Heart left ventricle (tissue), 16 donors: ENCODE results near the gene CPA3. TPM values are rescaled to one million over a fixed set of nuclear protein-coding genes. Genes with fewer than 3 reads are reported as not detected.

ENCODE experiments used
- ATAC-seq, 4 donors: fragments of 200-7000 bp; cut with Tn5 transposase; one replicate each; pipeline ENCODE4 v1.9.1; 2020 to 2022; ENCODE audit warnings: moderate library complexity in 4 of 4, mild to moderate bottlenecking in 3 of 4, moderate number of reproducible peaks in 1 of 4
- DNase-seq, 5 donors: peaks; one replicate each; pipeline ENCODE4 v3.0.0-alpha.2; 2020
- H3K27ac ChIP-seq, 12 donors: fragments of 200-600 bp; sonication (generic) in 4 of 12; one replicate each; pipeline versions ENCODE4 v1.5.0 to v1.8.0; 2016 to 2022; ENCODE audit warnings: mild to moderate bottlenecking in 2 of 12
- H3K27me3 ChIP-seq, 9 donors: fragments of 200-600 bp; sonication (generic) in 2 of 9; one replicate each; pipeline versions ENCODE4 v1.5.1 to v1.8.0; 2016 to 2022; ENCODE audit warnings: mild to moderate bottlenecking in 3 of 9
- H3K36me3 ChIP-seq, 9 donors: fragments of 200-600 bp; sonication (generic) in 2 of 9; one replicate each; pipeline versions ENCODE4 v1.5.0 to v1.8.0; 2018 to 2022; ENCODE audit warnings: mild to moderate bottlenecking in 2 of 9
- H3K4me1 ChIP-seq, 12 donors: fragments of 200-600 bp; sonication (generic) in 4 of 12; one replicate each; pipeline versions ENCODE4 v1.5.0 to v1.8.0; 2016 to 2022; ENCODE audit warnings: mild to moderate bottlenecking in 3 of 12
- H3K4me3 ChIP-seq, 12 donors: fragments of 200-600 bp; sonication (generic) in 4 of 12; one replicate each; pipeline versions ENCODE4 v1.5.0 to v1.8.0; 2017 to 2022; ENCODE audit warnings: mild to moderate bottlenecking in 9 of 12, moderate library complexity in 4 of 12
- H3K9me3 ChIP-seq, 12 donors: fragments of 200-600 bp; sonication (generic) in 4 of 12; one replicate each; pipeline versions ENCODE4 v1.5.0 to v1.8.0; 2016 to 2022; ENCODE audit warnings: mild to moderate bottlenecking in 1 of 12
- POLR2A ChIP-seq, 2 donors: fragments of 450-650 bp; IDR thresholded peaks; one replicate each; pipeline ENCODE4 v1.6.1; 2017; ENCODE audit warnings: antibody characterized with exemption in 2 of 2, mild to moderate bottlenecking in 2 of 2, moderate library complexity in 2 of 2
- WGBS, 4 donors: extraction: QIAGEN DNeasy Blood & Tissue Kit in 2 of 4; methylation state at CpG; one replicate each; pipeline versions ENCODE4 v1.1.5 to v1.1.7; 2013 to 2018; 5-methylcytosine and 5-hydroxymethylcytosine counted together
- intact Hi-C, 10 donors: fragments of 100-400 bp; cut with DNase I; formaldehyde crosslinking; loops; one replicate each; pipeline versions ENCODE4 v1.11.1 to v1.14.2; 2022
- polyA plus RNA-seq, 2 donors: library from polyadenylated mRNA; stranded (reverse); fragments of 200-250 nt; gene quantifications; one replicate each; pipeline ENCODE4 v1.2.3, GENCODE V29; 2013
- total RNA-seq, 9 donors: library from RNA; depleted of rRNA in 2 of 9; stranded (reverse); fragments of >200 nt in 2 of 9; fragmentation: NEBNext Ultra II Directional in 3 of 9; extraction: Animal tissue kit (Norgen Biotek cat#: 25700) in 3 of 9; gene quantifications; one replicate each; pipeline versions ENCODE4 v1.1.0 to v1.2.4, GENCODE V29; 2016 to 2023
- TF ChIP-seq, protein P1 (sequence below), 12 donors: fragments of 200-600 bp; sonication (generic) in 4 of 12; IDR thresholded peaks; one replicate each; pipeline versions ENCODE4 v1.5.0 to v1.8.0; 2018 to 2022; ENCODE audit warnings: antibody characterized with exemption in 12 of 12, mild to moderate bottlenecking in 5 of 12
- donor health status: ischemic (EF 13 %, LVEDD 7.1; RV severe dilation, severe dysfunction).
- donor health status: healthy with polysubstance abuse.
- donor health status: DM: no; HTN: yes; CAD: no.
- donor health status: DM: no; HTN: no; CAD: no.
- donor health status: ischemic (EF 25% LVEDD 6.9; RV normal size, moderate dysfunction).
- donor health status: ischemic (EF 25% LVEDD 5.7; RV mildly dilated, moderate dysfunction).
- donor health status: healthy.
- donor health status: DM: yes; HTN: yes; CAD: no.
- donor health status: ischemic (EF 35%, LVEDD 5.7; RV mildly dilated, moderate dysfunction).
- donor health status: nonischemic (EF 11% LVEDD 7.7; RV severe dilation, severe dysfunction).
- donor health status: DM: yes; HTN: yes; CAD: no.
- donor health status: PGD.
- donor health status: ischemic (EF 29% LVEDD 5.4; RV normal size, mild dysfunction).
- donor health status: nonischemic (EF 23%, LVEDD 6.1; RV moderate dilation, normal function).

CPA3 gene
- total and polyA plus RNA-seq, 11 donors = 0.43 to 5.1 (median 0.98) TPM; not detected in 2

DNA sequence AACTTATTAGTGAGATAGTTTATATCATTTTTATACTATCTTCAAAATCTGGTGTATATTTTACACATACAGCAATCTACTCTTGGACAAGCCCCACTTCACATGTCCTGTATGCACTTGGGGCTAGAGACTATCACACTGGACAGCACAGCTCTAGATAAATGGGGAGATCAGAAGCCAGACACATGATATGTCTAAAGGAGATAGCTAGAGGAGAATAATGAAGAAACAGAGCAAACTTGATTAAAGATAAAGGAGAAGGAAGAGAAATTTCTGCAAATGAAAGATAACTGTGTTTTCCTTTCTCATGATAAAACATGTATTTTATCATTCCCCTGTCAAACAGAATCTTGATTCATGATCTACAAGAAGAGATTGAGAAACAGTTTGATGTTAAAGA, 13.0 kb downstream of the CPA3 start:
- Histone ChIP-seq H3K4me1 (no peaks in the 10 kb centered on the region), H3K27me3 (peaks cover 0 to 5% (median 0%) of the 10 kb centered on the region in 9 donors), H3K9me3 (no peaks in the 10 kb centered on the region), H3K4me3 (no peak overlapping the region), H3K27ac (no peak overlapping the region), H3K36me3 (no peaks in the 10 kb centered on the region)
- intact Hi-C loops = no loop called here
- no peak for TF ChIP-seq POLR2A (IDR thresholded peaks at IDR 0.05)
- TF ChIP-seq, protein P1, sequence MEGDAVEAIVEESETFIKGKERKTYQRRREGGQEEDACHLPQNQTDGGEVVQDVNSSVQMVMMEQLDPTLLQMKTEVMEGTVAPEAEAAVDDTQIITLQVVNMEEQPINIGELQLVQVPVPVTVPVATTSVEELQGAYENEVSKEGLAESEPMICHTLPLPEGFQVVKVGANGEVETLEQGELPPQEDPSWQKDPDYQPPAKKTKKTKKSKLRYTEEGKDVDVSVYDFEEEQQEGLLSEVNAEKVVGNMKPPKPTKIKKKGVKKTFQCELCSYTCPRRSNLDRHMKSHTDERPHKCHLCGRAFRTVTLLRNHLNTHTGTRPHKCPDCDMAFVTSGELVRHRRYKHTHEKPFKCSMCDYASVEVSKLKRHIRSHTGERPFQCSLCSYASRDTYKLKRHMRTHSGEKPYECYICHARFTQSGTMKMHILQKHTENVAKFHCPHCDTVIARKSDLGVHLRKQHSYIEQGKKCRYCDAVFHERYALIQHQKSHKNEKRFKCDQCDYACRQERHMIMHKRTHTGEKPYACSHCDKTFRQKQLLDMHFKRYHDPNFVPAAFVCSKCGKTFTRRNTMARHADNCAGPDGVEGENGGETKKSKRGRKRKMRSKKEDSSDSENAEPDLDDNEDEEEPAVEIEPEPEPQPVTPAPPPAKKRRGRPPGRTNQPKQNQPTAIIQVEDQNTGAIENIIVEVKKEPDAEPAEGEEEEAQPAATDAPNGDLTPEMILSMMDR (IDR thresholded peaks at IDR 0.05) = no peak
- DNase-seq = no peak
- ATAC-seq = no peak

DNA sequence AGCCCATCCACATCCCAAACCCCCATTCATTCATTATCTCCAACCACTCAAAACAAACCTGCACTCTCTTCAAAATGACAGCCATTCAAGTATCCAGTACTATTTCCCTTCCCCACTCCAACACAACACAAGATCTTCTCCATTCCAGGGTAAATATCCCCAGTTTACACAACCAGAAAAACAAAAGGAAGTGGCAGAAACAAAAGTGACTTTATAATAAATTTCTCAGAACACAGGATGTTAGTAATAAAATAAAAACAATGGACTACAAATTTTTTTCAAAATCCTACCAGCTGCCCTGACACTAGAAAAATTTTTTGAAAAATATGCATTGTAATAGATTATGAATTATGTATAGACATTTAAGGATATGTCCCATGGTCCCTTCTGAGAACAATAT, 14.2 kb downstream of the CPA3 start:
- DNase-seq (no peak), ATAC-seq (no peak)
- Histone ChIP-seq H3K4me1 (no peaks in the 10 kb centered on the region), H3K4me3 (no peak overlapping the region), H3K9me3 (no peaks in the 10 kb centered on the region), H3K36me3 (no peaks in the 10 kb centered on the region), H3K27me3 (peaks cover 0 to 5% (median 0%) of the 10 kb centered on the region in 9 donors), H3K27ac (no peak overlapping the region)
- TF ChIP-seq, protein P1 (IDR thresholded peaks at IDR 0.05) = no peak
- TF ChIP-seq POLR2A (IDR thresholded peaks at IDR 0.05) = no peak
- intact Hi-C loops = no loop called here

DNA sequence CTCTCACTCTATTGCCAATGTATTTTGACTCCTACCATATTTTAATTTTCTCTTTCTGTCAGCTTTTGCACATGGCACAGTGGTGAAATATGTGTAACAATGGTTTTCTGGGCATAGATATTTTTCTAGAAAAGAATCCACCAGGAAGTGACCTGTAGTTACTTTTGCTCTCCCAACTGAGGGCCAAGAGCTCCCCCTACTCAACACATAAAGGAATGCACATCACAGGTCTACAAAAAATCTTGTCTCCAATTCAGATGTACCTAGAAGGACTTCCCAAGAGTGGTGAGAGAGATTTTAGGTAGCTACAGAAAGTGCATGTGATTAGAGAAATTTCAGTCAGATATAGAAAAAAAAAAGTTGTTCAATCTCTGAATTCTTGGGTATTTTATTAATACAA, 15.6 kb downstream of the CPA3 start:
- DNase-seq (no peak), ATAC-seq (no peak)
- peaks cover 0 to 4% (median 0%) of the 10 kb centered on the region in 9 donors for H3K27me3 ChIP-seq
- H3K36me3 ChIP-seq = no peaks in the 10 kb centered on the region
- H3K4me3 ChIP-seq = no peak overlapping the region
- no peaks in the 10 kb centered on the region for H3K9me3 ChIP-seq
- no peak overlapping the region for H3K27ac ChIP-seq
- H3K4me1 ChIP-seq = no peaks in the 10 kb centered on the region
- intact Hi-C loops = no loop called here
- TF ChIP-seq, protein P1 (IDR thresholded peaks at IDR 0.05) = no peak
- no peak for TF ChIP-seq POLR2A (IDR thresholded peaks at IDR 0.05)

DNA sequence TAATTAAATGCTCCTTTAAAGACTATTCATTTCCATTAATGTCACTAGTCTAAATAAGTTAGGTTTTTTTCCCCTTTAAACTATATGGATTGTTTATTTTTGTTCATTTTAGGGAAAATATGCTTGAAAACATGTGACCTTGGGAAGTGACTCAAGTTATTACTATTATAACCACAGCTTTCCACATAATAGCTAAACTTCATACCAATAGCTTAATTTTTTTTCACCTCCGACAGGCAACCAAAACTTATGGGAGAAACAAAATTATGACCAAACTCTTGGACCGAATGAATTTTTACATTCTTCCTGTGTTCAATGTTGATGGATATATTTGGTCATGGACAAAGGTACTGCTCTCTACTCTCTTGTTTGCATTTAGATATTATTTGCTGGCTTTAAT, 16.2 kb downstream of the CPA3 start:
- ATAC-seq (no peak), DNase-seq (no peak)
- Histone ChIP-seq H3K9me3 (no peaks in the 10 kb centered on the region), H3K4me3 (no peak overlapping the region), H3K27me3 (peaks cover 0 to 4% (median 0%) of the 10 kb centered on the region in 9 donors), H3K36me3 (no peaks in the 10 kb centered on the region), H3K4me1 (no peaks in the 10 kb centered on the region), H3K27ac (no peak overlapping the region)
- WGBS, 4 donors = 85 to 91% (median 87%) methylated on average over 2 of the region's 2 CpGs
- intact Hi-C loops = no loop called here
- no peak for TF ChIP-seq POLR2A (IDR thresholded peaks at IDR 0.05)
- TF ChIP-seq, protein P1 (IDR thresholded peaks at IDR 0.05) = no peak
